GM12892 (cell line): Measurements from ENCODE around the gene ST7L.

Experiments used
- DNase-seq: peaks from one replicate; pipeline ENCODE4 v3.0.0; 2011; ENCODE audit not compliant: insufficient read length
- FAIRE-seq: peaks from 2 replicates; lab custom pipeline; 2011; peaks lifted over from hg19 to GRCh38; lab: Jason Lieb, UNC
- POLR2A ChIP-seq: IDR thresholded peaks from 2 replicates; pipeline ENCODE4 v1.6.1; 2011; ENCODE audit warnings: low read depth, low read length, control low read depth
- POLR2AphosphoS5 ChIP-seq: IDR thresholded peaks from 2 replicates; pipeline ENCODE4 v1.6.1; 2011; ENCODE audit warnings: low read depth, low read length, control low read depth
- TAF1 ChIP-seq: IDR thresholded peaks from 2 replicates; pipeline ENCODE4 v1.6.1; 2011; ENCODE audit warnings: low read depth, mild to moderate bottlenecking, control low read depth, low read length, borderline replicate concordance

Gene ST7L

GRCh38 chr1:112540226-112540794 lies 78.6 kb downstream of the ST7L start:
- no peak for FAIRE-seq
- TF ChIP-seq POLR2AphosphoS5 (no peak), POLR2A (no peak), TAF1 (no peak)
- DNase-seq: no peak

GRCh38 chr1:112538883-112539282 lies 80.1 kb downstream of the ST7L start:
- TF ChIP-seq POLR2AphosphoS5 (no peak), POLR2A (no peak), TAF1 (no peak)
- DNase-seq (no peak), FAIRE-seq (no peak)

- FAIRE-seq: no peak
- TF ChIP-seq POLR2AphosphoS5: no peak
- no peak for TF ChIP-seq TAF1
- no peak for TF ChIP-seq POLR2A
These were observed 81.5 kb downstream of the ST7L start for GRCh38 chr1:112537456-112537855.

GRCh38 chr1:112536561-112536960 lies 82.4 kb downstream of the ST7L start:
- TF ChIP-seq POLR2AphosphoS5: no peak
- no peak for TF ChIP-seq TAF1
- no peak for TF ChIP-seq POLR2A
- DNase-seq (no peak), FAIRE-seq (no peak)

More at GRCh38 chr1:112537456-112537855, 81.5 kb downstream of the ST7L start:
- no peak for DNase-seq

- TF ChIP-seq POLR2A (no peak), TAF1 (no peak), POLR2AphosphoS5 (no peak)
- DNase-seq: no peak
- no peak for FAIRE-seq
These were observed 85.9 kb downstream of the ST7L start for GRCh38 chr1:112533029-112533428.

GRCh38 chr1:112532064-112532463 lies 86.9 kb downstream of the ST7L start:
- no peak for FAIRE-seq
- DNase-seq: no peak
- TF ChIP-seq POLR2AphosphoS5 (no peak), TAF1 (no peak), POLR2A (no peak)

GRCh38 chr1:112530832-112531231 lies 88.1 kb downstream of the ST7L start:
- DNase-seq (no peak), FAIRE-seq (no peak)
- no peak for TF ChIP-seq POLR2AphosphoS5
- no peak for TF ChIP-seq TAF1
- TF ChIP-seq POLR2A: no peak

- no peak for TF ChIP-seq POLR2A
- TF ChIP-seq TAF1: no peak
- no peak for TF ChIP-seq POLR2AphosphoS5
- no peak for FAIRE-seq
- no peak for DNase-seq
These were observed 89.6 kb downstream of the ST7L start for GRCh38 chr1:112529301-112529700.

GRCh38 chr1:112528076-112528475 lies 90.9 kb downstream of the ST7L start:
- no peak for FAIRE-seq
- TF ChIP-seq TAF1 (no peak), POLR2A (no peak), POLR2AphosphoS5 (no peak)
- no peak for DNase-seq

- FAIRE-seq: no peak
- no peak for DNase-seq
- TF ChIP-seq POLR2AphosphoS5 (no peak), POLR2A (no peak), TAF1 (no peak)
These were observed 91.5 kb downstream of the ST7L start for GRCh38 chr1:112527266-112528010.

- TF ChIP-seq POLR2A: no peak
- TF ChIP-seq TAF1: no peak
- TF ChIP-seq POLR2AphosphoS5: no peak
- DNase-seq (no peak), FAIRE-seq (no peak)
These were observed 94.0 kb downstream of the ST7L start for GRCh38 chr1:112524986-112525385.

GRCh38 chr1:112524251-112524650 lies 94.7 kb downstream of the ST7L start:
- no peak for DNase-seq
- no peak for FAIRE-seq
- TF ChIP-seq TAF1 (no peak), POLR2A (no peak), POLR2AphosphoS5 (no peak)

GRCh38 chr1:112522621-112523020 lies 96.3 kb downstream of the ST7L start:
- DNase-seq: no peak
- no peak for TF ChIP-seq POLR2AphosphoS5
- no peak for TF ChIP-seq TAF1
- TF ChIP-seq POLR2A: no peak
- no peak for FAIRE-seq
